Astrocyte (in vitro differentiated cells and primary cell): ENCODE data around the gene ASB18. TPM values are rescaled to one million over a fixed set of nuclear protein-coding genes. Genes with fewer than 3 reads are reported as not detected.

ENCODE experiments used
- DNase-seq: peaks from one replicate; pipeline ENCODE4 v3.0.0-alpha.2; 2010; ENCODE audit warnings: low read depth
- FAIRE-seq: peaks from 2 replicates; lab custom pipeline; 2011; peaks lifted over from hg19 to GRCh38; lab: Jason Lieb, UNC
- H2AFZ ChIP-seq: 2 replicates; pipeline ENCODE4 v1.6.0; 2012; ENCODE audit warnings: low read depth, low read length, inconsistent platforms
- H3K27ac ChIP-seq: 2 replicates; pipeline ENCODE4 v1.5.1; 2011; ENCODE audit warnings: low read depth, low read length, inconsistent platforms
- H3K27me3 ChIP-seq: 2 replicates; pipeline ENCODE4 v1.6.0; 2011; ENCODE audit warnings: low read length, inconsistent platforms; ENCODE audit not compliant: insufficient read depth
- H3K36me3 ChIP-seq: 2 replicates; pipeline ENCODE4 v1.5.1; 2011; ENCODE audit warnings: low read length, inconsistent platforms; ENCODE audit not compliant: insufficient read depth
- H3K4me1 ChIP-seq: 2 replicates; pipeline ENCODE4 v1.5.1; 2011; ENCODE audit warnings: low read length, inconsistent platforms; ENCODE audit not compliant: insufficient read depth
- H3K4me2 ChIP-seq: 2 replicates; pipeline ENCODE4 v1.6.0; 2012; ENCODE audit warnings: low read length, inconsistent platforms
- H3K4me3 ChIP-seq: 2 replicates; pipeline ENCODE4 v1.5.1; 2011; ENCODE audit warnings: low read depth, mild to moderate bottlenecking, low read length, inconsistent platforms; ENCODE audit not compliant: insufficient read depth
- H3K79me2 ChIP-seq: 2 replicates; pipeline ENCODE4 v1.6.0; 2012; ENCODE audit warnings: mild to moderate bottlenecking, low read length, inconsistent platforms; ENCODE audit not compliant: insufficient read depth
- H3K9ac ChIP-seq: 2 replicates; pipeline ENCODE4 v1.6.0; 2012; ENCODE audit warnings: mild to moderate bottlenecking, low read length, inconsistent platforms
- H3K9me3 ChIP-seq: 2 replicates; pipeline ENCODE4 v1.5.1; 2012; ENCODE audit warnings: low read depth, mild to moderate bottlenecking, low read length, inconsistent platforms; ENCODE audit not compliant: insufficient read depth
- H4K20me1 ChIP-seq: 2 replicates; pipeline ENCODE4 v1.6.0; 2012; ENCODE audit warnings: low read length, inconsistent platforms; ENCODE audit not compliant: insufficient read depth
- H3K27ac Mint-ChIP-seq: one replicate; pipeline ENCODE4 v1.8.0; 2021; ENCODE audit warnings: mild to moderate bottlenecking, mixed read lengths; ENCODE audit not compliant: unreplicated experiment
- H3K27me3 Mint-ChIP-seq: one replicate; pipeline ENCODE4 v1.8.0; 2021; ENCODE audit warnings: low read depth, mixed read lengths; ENCODE audit not compliant: unreplicated experiment
- H3K36me3 Mint-ChIP-seq: one replicate; pipeline ENCODE4 v1.8.0; 2021; ENCODE audit warnings: low read depth, mixed read lengths; ENCODE audit not compliant: unreplicated experiment
- H3K4me1 Mint-ChIP-seq: one replicate; pipeline ENCODE4 v1.8.0; 2021; ENCODE audit warnings: low read depth, mixed read lengths; ENCODE audit not compliant: unreplicated experiment
- H3K4me3 Mint-ChIP-seq: one replicate; pipeline ENCODE4 v1.8.0; 2021; ENCODE audit warnings: mild to moderate bottlenecking, moderate library complexity, mixed read lengths; ENCODE audit not compliant: unreplicated experiment
- H3K9me3 Mint-ChIP-seq: one replicate; pipeline ENCODE4 v1.8.0; 2021; ENCODE audit warnings: mild to moderate bottlenecking, mixed read lengths; ENCODE audit not compliant: unreplicated experiment
- EZH2 ChIP-seq: IDR thresholded peaks from 2 replicates; pipeline ENCODE4 v1.6.1; 2012; ENCODE audit warnings: mild to moderate bottlenecking, low read length, inconsistent platforms; ENCODE audit not compliant: insufficient read depth
- total RNA-seq: library from RNA; stranded (reverse); gene quantifications from 2 replicates; pipeline ENCODE4 v1.2.1, GENCODE V29; 2021
- TF ChIP-seq, protein P1 (sequence below): IDR thresholded peaks from 2 replicates; pipeline ENCODE4 v1.5.1; 2011; ENCODE audit warnings: low read depth, mild to moderate bottlenecking, inconsistent platforms, low read length, moderate library complexity; ENCODE audit not compliant: insufficient read depth

The ASB18 gene
- total RNA-seq, 1 donor from 2014 or later, result not detected

DNA sequence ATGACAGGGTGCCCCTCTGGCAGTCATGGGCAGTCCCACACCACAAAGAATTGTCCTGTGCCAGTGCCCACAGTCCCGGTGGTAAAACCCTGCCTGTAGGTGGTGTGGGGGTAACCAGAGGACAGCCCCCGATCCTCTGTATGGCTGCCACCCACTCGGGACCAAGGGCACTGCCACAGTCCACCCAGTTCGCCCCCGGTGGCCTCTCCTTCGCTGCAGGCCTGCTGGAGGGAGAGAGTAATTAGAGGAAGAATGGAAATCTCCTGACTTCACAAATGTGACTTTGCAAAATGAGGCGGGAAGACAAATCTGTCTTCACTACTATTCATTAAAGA, 107.4 kb downstream of the ASB18 start:
- Histone ChIP-seq H3K4me3 (no peak overlapping the region), H3K4me2 (no peak overlapping the region), H3K27ac (no peak overlapping the region), H4K20me1 (no peaks in the 10 kb centered on the region), H3K9ac (no peak overlapping the region), H2AFZ (no peak overlapping the region), H3K79me2 (no peaks in the 10 kb centered on the region), H3K36me3 (no peaks in the 10 kb centered on the region), H3K4me1 (no peaks in the 10 kb centered on the region), H3K9me3 (no peaks in the 10 kb centered on the region), H3K27me3 (peaks cover 20% of the 10 kb centered on the region)
- DNase-seq (no peak), FAIRE-seq (no peak)
- Mint-ChIP-seq H3K27me3 (peaks cover 63% of the 10 kb centered on the region), H3K4me1 (no peaks in the 10 kb centered on the region), H3K9me3 (peaks cover 6% of the 10 kb centered on the region), H3K4me3 (no peak overlapping the region), H3K36me3 (no peaks in the 10 kb centered on the region), H3K27ac (no peak overlapping the region)
- TF ChIP-seq, protein P1, sequence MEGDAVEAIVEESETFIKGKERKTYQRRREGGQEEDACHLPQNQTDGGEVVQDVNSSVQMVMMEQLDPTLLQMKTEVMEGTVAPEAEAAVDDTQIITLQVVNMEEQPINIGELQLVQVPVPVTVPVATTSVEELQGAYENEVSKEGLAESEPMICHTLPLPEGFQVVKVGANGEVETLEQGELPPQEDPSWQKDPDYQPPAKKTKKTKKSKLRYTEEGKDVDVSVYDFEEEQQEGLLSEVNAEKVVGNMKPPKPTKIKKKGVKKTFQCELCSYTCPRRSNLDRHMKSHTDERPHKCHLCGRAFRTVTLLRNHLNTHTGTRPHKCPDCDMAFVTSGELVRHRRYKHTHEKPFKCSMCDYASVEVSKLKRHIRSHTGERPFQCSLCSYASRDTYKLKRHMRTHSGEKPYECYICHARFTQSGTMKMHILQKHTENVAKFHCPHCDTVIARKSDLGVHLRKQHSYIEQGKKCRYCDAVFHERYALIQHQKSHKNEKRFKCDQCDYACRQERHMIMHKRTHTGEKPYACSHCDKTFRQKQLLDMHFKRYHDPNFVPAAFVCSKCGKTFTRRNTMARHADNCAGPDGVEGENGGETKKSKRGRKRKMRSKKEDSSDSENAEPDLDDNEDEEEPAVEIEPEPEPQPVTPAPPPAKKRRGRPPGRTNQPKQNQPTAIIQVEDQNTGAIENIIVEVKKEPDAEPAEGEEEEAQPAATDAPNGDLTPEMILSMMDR, result no peak
- no peak for TF ChIP-seq EZH2

DNA sequence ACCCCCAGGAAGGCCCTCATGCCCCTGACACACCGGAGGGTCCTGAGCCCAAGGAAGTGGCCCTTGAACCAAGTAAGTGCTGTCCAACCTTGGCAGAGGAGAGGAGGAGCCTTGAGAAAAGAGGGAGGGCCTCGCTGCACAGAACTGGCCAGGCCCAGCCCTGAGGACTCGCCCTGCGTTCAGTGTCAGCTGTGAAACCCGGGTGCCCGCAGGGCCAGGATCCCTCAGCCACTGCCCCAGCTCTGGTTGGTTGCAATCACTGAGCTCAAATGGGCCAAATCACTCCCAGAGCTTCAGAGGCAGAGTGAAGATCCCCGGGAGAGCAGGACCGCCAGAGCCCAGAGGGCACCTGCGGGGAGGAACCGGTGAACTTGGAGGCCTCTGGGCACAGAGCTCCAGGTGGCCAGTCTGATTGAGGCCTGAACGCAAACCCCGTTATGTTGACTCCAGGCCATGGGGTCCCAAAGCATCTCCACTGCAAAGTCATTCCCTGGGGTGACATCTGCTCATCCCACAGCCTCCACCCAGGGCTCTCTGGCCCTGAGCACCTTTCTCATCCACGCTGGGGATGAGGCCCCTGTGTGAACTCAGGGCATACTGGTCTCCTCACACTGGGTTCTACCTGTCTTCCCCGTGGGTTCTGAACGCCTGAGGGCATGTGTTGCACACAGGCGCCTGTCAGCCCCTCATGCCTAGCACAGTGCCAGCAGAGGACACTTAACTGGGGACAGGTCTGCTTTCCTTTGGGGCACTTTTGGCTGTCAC, 107.9 kb downstream of the ASB18 start:
- no peaks in the 10 kb centered on the region for H3K36me3 Mint-ChIP-seq
- H3K4me2 ChIP-seq, result no peak overlapping the region
- no peak for TF ChIP-seq EZH2
- TF ChIP-seq, protein P1, result no peak
- H3K4me1 ChIP-seq, result no peaks in the 10 kb centered on the region
- H3K27me3 ChIP-seq, result peaks cover 17% of the 10 kb centered on the region
- H3K4me1 Mint-ChIP-seq, result no peaks in the 10 kb centered on the region
- H3K27me3 Mint-ChIP-seq, result peaks cover 59% of the 10 kb centered on the region
- no peak for FAIRE-seq
- H3K9ac ChIP-seq, result no peak overlapping the region
- H3K4me3 ChIP-seq, result no peak overlapping the region
- no peak overlapping the region for H3K4me3 Mint-ChIP-seq
- H3K36me3 ChIP-seq, result no peaks in the 10 kb centered on the region
- H3K27ac Mint-ChIP-seq, result no peak overlapping the region
- H3K9me3 ChIP-seq, result no peaks in the 10 kb centered on the region
- H2AFZ ChIP-seq, result no peak overlapping the region
- H3K79me2 ChIP-seq, result no peaks in the 10 kb centered on the region
- no peak overlapping the region for H3K27ac ChIP-seq
- H4K20me1 ChIP-seq, result no peaks in the 10 kb centered on the region
- H3K9me3 Mint-ChIP-seq, result peaks cover 6% of the 10 kb centered on the region
- DNase-seq, result no peak

DNA sequence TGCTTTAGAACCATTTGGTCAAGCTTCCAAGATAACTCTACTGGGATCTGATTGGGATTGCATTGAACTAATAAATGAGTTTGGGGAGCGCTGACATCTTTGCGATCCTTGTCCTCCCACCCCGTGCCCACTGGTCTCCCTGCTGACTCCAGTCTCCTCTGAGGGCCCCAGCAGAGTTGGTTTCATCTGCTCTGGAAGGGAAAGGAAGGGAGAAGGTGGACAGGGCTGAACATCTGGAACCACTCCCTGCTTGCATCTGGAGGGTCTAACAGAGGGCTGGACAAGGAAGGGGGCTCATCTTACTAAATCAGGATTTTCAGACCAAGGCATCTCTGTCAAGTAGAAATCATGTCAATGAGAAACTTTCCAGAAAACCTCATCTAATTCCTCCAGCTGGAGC, 108.8 kb downstream of the ASB18 start:
- no peak for FAIRE-seq
- no peak for TF ChIP-seq EZH2
- Mint-ChIP-seq H3K36me3 (no peaks in the 10 kb centered on the region), H3K4me1 (no peaks in the 10 kb centered on the region), H3K9me3 (peaks cover 6% of the 10 kb centered on the region), H3K4me3 (no peak overlapping the region), H3K27me3 (peaks cover 57% of the 10 kb centered on the region), H3K27ac (no peak overlapping the region)
- Histone ChIP-seq H3K79me2 (no peaks in the 10 kb centered on the region), H3K36me3 (no peaks in the 10 kb centered on the region), H3K4me1 (no peaks in the 10 kb centered on the region), H2AFZ (no peak overlapping the region), H4K20me1 (no peaks in the 10 kb centered on the region), H3K4me2 (no peak overlapping the region), H3K9ac (no peak overlapping the region), H3K27me3 (peaks cover 9% of the 10 kb centered on the region), H3K4me3 (no peak overlapping the region), H3K27ac (no peak overlapping the region), H3K9me3 (no peaks in the 10 kb centered on the region)
- DNase-seq, result no peak
